GM18909 (cell line): Measurements from ENCODE around the gene SP140.

Experiments used
- ATAC-seq: cut with Tn5 transposase; IDR thresholded peaks from one replicate; pipeline ENCODE4 v1.9.1; 2021; ENCODE audit warnings: mild to moderate bottlenecking; ENCODE audit not compliant: unreplicated experiment, poor library complexity

The SP140 gene

GRCh38 chr2:230356084-230356483 lies 130.5 kb downstream of the SP140 start:
- ATAC-seq: no peak

- no peak for ATAC-seq
These were observed 132.8 kb downstream of the SP140 start for GRCh38 chr2:230358305-230358704.

- no peak for ATAC-seq
These were observed 134.5 kb downstream of the SP140 start for GRCh38 chr2:230360028-230360427.

- no peak for ATAC-seq
These were observed 136.6 kb downstream of the SP140 start for GRCh38 chr2:230362030-230362691.
